Muscle of leg (tissue), 11 donors: Measurements from ENCODE around the gene CCS. TPM values are rescaled to one million over a fixed set of nuclear protein-coding genes. Genes with fewer than 3 reads are reported as not detected.

Experiments used
- DNase-seq: peaks from one replicate; pipeline ENCODE4 v3.0.0; 2013
- H3K27ac ChIP-seq: one replicate; pipeline ENCODE4 v1.5.1; 2013; ENCODE audit warnings: mild to moderate bottlenecking, low read length, control low read depth
- H3K27me3 ChIP-seq: one replicate; pipeline ENCODE4 v1.6.1; 2013; ENCODE audit warnings: low read length; ENCODE audit not compliant: control insufficient read depth, insufficient read depth
- H3K36me3 ChIP-seq: one replicate; pipeline ENCODE4 v1.6.1; 2013; ENCODE audit warnings: low read length; ENCODE audit not compliant: control insufficient read depth, insufficient read depth
- H3K4me1 ChIP-seq: one replicate; pipeline ENCODE4 v1.6.1; 2013; ENCODE audit warnings: low read length; ENCODE audit not compliant: control insufficient read depth, insufficient read depth
- H3K4me3 ChIP-seq: one replicate; pipeline ENCODE4 v1.5.1; 2013; ENCODE audit warnings: low read length, control low read depth
- H3K9me3 ChIP-seq: replicated peaks from 2 replicates; pipeline ENCODE4 v1.6.1; 2013; ENCODE audit warnings: low read depth, low read length; ENCODE audit not compliant: control insufficient read depth
- WGBS: methylation state at CpG from one replicate; pipeline ENCODE4 v1.1.5; 2013; ENCODE audit warnings: missing lambda C conversion rate; ENCODE audit not compliant: insufficient coverage; 5-methylcytosine and 5-hydroxymethylcytosine counted together
- polyA plus RNA-seq, 8 donors: library from polyadenylated mRNA; unstranded; fragments of 120-200 nt; gene quantifications; one replicate each; pipeline versions ENCODE4 v1.2.1 to v1.2.3, GENCODE V29; 2013; ENCODE audit warnings: inconsistent platforms in 1 of 8, low replicate concordance in 1 of 8; ENCODE audit not compliant: insufficient read length in 8 of 8, insufficient read depth in 1 of 8
- total RNA-seq: library from RNA; stranded (reverse); fragments of 120-200 nt; gene quantifications from one replicate; pipeline ENCODE4 v1.2.4, GENCODE V29; 2013

CCS gene
- total and polyA plus RNA-seq, 9 donors: 30.1 to 49.2 (median 38.1) TPM

GRCh38 chr11:66652651-66653050, 59.7 kb downstream of the CCS start:
- no peaks in the 10 kb centered on the region for H3K27me3 ChIP-seq
- H3K4me3 ChIP-seq: no peak overlapping the region
- no peaks in the 10 kb centered on the region for H3K9me3 ChIP-seq
- DNase-seq: no peak
- H3K36me3 ChIP-seq: peaks cover 53% of the 10 kb centered on the region
- no peaks in the 10 kb centered on the region for H3K4me1 ChIP-seq
- 95% methylated on average over 3 of the region's 7 CpGs for WGBS
- no peak overlapping the region for H3K27ac ChIP-seq

GRCh38 chr11:66653123-66653522, 60.1 kb downstream of the CCS start:
- no peak overlapping the region for H3K27ac ChIP-seq
- no peaks in the 10 kb centered on the region for H3K9me3 ChIP-seq
- WGBS: 88% methylated on average over 2 of the region's 6 CpGs
- no peaks in the 10 kb centered on the region for H3K27me3 ChIP-seq
- peaks cover 51% of the 10 kb centered on the region for H3K36me3 ChIP-seq
- no peaks in the 10 kb centered on the region for H3K4me1 ChIP-seq
- DNase-seq: no peak
- H3K4me3 ChIP-seq: no peak overlapping the region

Other genes with a start within 250 kb of the CCS start
- 25.0 TPM for gene BRMS1, start 248.1 kb upstream of the CCS start, total RNA-seq
- 10 to 100 TPM; 20.5 to 27.0 (median 23.6) TPM for gene BRMS1, start 248.1 kb upstream of the CCS start, polyA plus RNA-seq
- 25.7 TPM for gene B4GAT1, start 245.6 kb upstream of the CCS start, total RNA-seq
- 10 to 100 TPM; 17.7 to 24.1 (median 22.9) TPM for gene B4GAT1, start 245.6 kb upstream of the CCS start, polyA plus RNA-seq
- gene SLC29A2, start 221.4 kb upstream of the CCS start, total RNA-seq: 10.1 TPM
- 10 to 100 TPM; 16.2 to 35.4 (median 30.0) TPM for gene SLC29A2, start 221.4 kb upstream of the CCS start, polyA plus RNA-seq
- gene NPAS4, start 172.2 kb upstream of the CCS start, total RNA-seq: 0.27 TPM
- under 1 TPM in 7 of 8 donors, not detected in 1; 0.05 to 0.57 (median 0.14) TPM for gene NPAS4, start 172.2 kb upstream of the CCS start, polyA plus RNA-seq
- gene MRPL11, start 154.3 kb upstream of the CCS start, total RNA-seq: 59.0 TPM
- gene MRPL11, start 154.3 kb upstream of the CCS start, polyA plus RNA-seq: 10 to 100 TPM; 49.6 to 62.4 (median 54.9) TPM
- 8.2 TPM for gene PELI3, start 126.3 kb upstream of the CCS start, total RNA-seq
- 1 to 10 TPM; 4.7 to 6.5 (median 5.7) TPM for gene PELI3, start 126.3 kb upstream of the CCS start, polyA plus RNA-seq
- gene DPP3, start 112.8 kb upstream of the CCS start, total RNA-seq: 22.3 TPM
- 10 to 100 TPM; 18.5 to 27.2 (median 23.1) TPM for gene DPP3, start 112.8 kb upstream of the CCS start, polyA plus RNA-seq
- 18.8 TPM for gene BBS1, start 82.5 kb upstream of the CCS start, total RNA-seq
- gene BBS1, start 82.5 kb upstream of the CCS start, polyA plus RNA-seq: 10 to 100 TPM; 13.2 to 22.6 (median 17.4) TPM
- 3.5 TPM for gene ZDHHC24, start 47.1 kb upstream of the CCS start, total RNA-seq
- gene ZDHHC24, start 47.1 kb upstream of the CCS start, polyA plus RNA-seq: 1 to 10 TPM; 3.2 to 4.7 (median 3.8) TPM
- gene ACTN3, start 46.3 kb upstream of the CCS start, total RNA-seq: 81.6 TPM
- 100 to 1,000 TPM in 2 of 8 donors, 10 to 100 TPM in 5, 1 to 10 TPM in 1; 8.3 to 162 (median 39.3) TPM for gene ACTN3, start 46.3 kb upstream of the CCS start, polyA plus RNA-seq
- 29.0 TPM for gene CTSF, start 24.6 kb upstream of the CCS start, total RNA-seq
- 10 to 100 TPM; 22.4 to 36.7 (median 25.8) TPM for gene CTSF, start 24.6 kb upstream of the CCS start, polyA plus RNA-seq
- 0.09 TPM for gene CCDC87, start 122 bp upstream of the CCS start, total RNA-seq
- under 1 TPM; 0.10 to 0.15 (median 0.13) TPM for gene CCDC87, start 122 bp upstream of the CCS start, polyA plus RNA-seq
- gene RBM14, start 23.4 kb downstream of the CCS start, total RNA-seq: 25.9 TPM
- 10 to 100 TPM; 35.2 to 56.5 (median 42.9) TPM for gene RBM14, start 23.4 kb downstream of the CCS start, polyA plus RNA-seq
- 98.1 TPM for gene RBM4, start 45.5 kb downstream of the CCS start, total RNA-seq
- 100 to 1,000 TPM; 123 to 167 (median 148) TPM for gene RBM4, start 45.5 kb downstream of the CCS start, polyA plus RNA-seq
- gene RBM4B, start 84.7 kb downstream of the CCS start, total RNA-seq: 26.7 TPM
- gene RBM4B, start 84.7 kb downstream of the CCS start, polyA plus RNA-seq: 10 to 100 TPM; 28.3 to 42.8 (median 31.7) TPM
- 13.3 TPM for gene SPTBN2, start 136.0 kb downstream of the CCS start, total RNA-seq
- 10 to 100 TPM in 6 of 8 donors, 1 to 10 TPM in 2; 8.6 to 19.0 (median 16.9) TPM for gene SPTBN2, start 136.0 kb downstream of the CCS start, polyA plus RNA-seq